HG03378 (cell line): ENCODE data around the gene SLC1A7.

ENCODE experiments used
- ATAC-seq: cut with Tn5 transposase; IDR thresholded peaks from one replicate; pipeline ENCODE4 v1.9.1; 2021; ENCODE audit warnings: mild to moderate bottlenecking, moderate library complexity; ENCODE audit not compliant: unreplicated experiment

The SLC1A7 gene

GRCh38 chr1:53092659-53093450, 49.6 kb downstream of the SLC1A7 start:
- no peak for ATAC-seq

GRCh38 chr1:53091841-53092645, 50.4 kb downstream of the SLC1A7 start:
- ATAC-seq = no peak

- ATAC-seq = no peak
Measured at GRCh38 chr1:53090227-53091147, 52.0 kb downstream of the SLC1A7 start.

- ATAC-seq = no peak
Measured at GRCh38 chr1:53089478-53090226, 52.8 kb downstream of the SLC1A7 start.

GRCh38 chr1:53088616-53089300, 53.7 kb downstream of the SLC1A7 start:
- ATAC-seq = no peak

GRCh38 chr1:53087332-53088285, 54.8 kb downstream of the SLC1A7 start:
- ATAC-seq = no peak

GRCh38 chr1:53086491-53087070, 55.9 kb downstream of the SLC1A7 start:
- no peak for ATAC-seq

GRCh38 chr1:53085405-53085804, 57.0 kb downstream of the SLC1A7 start:
- ATAC-seq = no peak

- ATAC-seq = no peak
Measured at GRCh38 chr1:53084589-53084971, 57.9 kb downstream of the SLC1A7 start.

- ATAC-seq = no peak
Measured at GRCh38 chr1:53083636-53084588, 58.5 kb downstream of the SLC1A7 start.

GRCh38 chr1:53082826-53083455, 59.5 kb downstream of the SLC1A7 start:
- no peak for ATAC-seq

- no peak for ATAC-seq
Measured at GRCh38 chr1:53081384-53082066, 60.9 kb downstream of the SLC1A7 start.

- no peak for ATAC-seq
Measured at GRCh38 chr1:53080769-53081168, 61.7 kb downstream of the SLC1A7 start.

- ATAC-seq = no peak
Measured at GRCh38 chr1:53080041-53080440, 62.4 kb downstream of the SLC1A7 start.

- ATAC-seq = no peak
Measured at GRCh38 chr1:53079251-53079650, 63.2 kb downstream of the SLC1A7 start.
